ENCODE measurements around the gene URAD. TPM values are rescaled to one million over a fixed set of nuclear protein-coding genes. Genes with fewer than 3 reads are reported as not detected.

Gene URAD
- total RNA-seq, 1 donor: not detected

DNA sequence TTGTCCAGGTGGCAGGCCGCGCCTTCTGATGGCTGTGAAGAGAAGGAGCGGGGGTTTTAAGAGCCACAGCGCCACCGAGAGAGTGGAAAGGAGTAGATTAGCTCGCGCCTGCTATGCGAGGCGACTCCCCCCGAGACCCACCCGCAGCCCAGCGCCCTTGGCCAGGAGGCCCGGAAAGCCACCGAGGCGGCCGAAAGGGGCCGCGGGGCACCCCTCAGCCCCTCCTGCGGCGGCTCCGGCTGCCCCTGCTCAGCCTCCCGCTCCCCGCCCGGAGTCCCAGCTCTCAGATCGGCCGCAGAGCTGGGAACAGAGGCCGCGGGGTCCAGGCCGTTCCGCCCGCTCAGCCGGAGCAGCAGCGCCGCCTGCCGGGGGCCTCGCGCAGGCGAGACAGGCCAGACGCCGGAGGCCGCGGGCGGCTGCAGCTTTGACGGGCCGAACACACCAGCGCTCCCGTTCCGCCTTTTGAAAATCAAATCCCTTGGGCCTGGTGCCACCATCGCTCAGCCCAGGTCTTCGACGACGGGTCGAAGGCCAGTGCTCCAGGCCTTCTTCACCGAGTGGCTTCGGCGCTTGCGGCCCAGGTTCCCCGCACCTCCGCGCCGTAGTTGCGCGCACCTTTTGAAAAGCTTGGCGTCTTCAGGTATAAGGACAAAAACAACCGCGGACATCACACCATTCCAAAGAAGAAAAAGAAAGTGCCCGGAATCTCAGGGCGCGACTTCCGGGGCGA, 34.7 kb downstream of the URAD start:
- H3K9me3 ChIP-seq (ENCODE audit: low read depth, low read length): no peaks in the 10 kb centered on the region
- peak overlapping the region; percentile 78 for H3K4me2 ChIP-seq (ENCODE audit: insufficient read depth, low read length)
- peak overlapping the region; percentile 66 for H3K4me3 ChIP-seq (ENCODE audit: insufficient read depth, low read length)
- no peak overlapping the region for H3K27ac ChIP-seq (ENCODE audit: low read depth, low read length)
- DNase-seq (ENCODE audit: insufficient read length, low spot score, missing footprints): peak; percentile 98
- peaks cover 55% of the 10 kb centered on the region for H3K27me3 ChIP-seq (ENCODE audit: insufficient read depth, low read length)
- peak overlapping the region; percentile 70 for H2AFZ ChIP-seq (ENCODE audit: low read length)
- H3K4me1 ChIP-seq (ENCODE audit: insufficient read depth, low read length): no peaks in the 10 kb centered on the region
- no peaks in the 10 kb centered on the region for H3K36me3 ChIP-seq (ENCODE audit: insufficient read depth, low read length)
- H3K79me2 ChIP-seq (ENCODE audit: insufficient read depth, low read length): no peaks in the 10 kb centered on the region
- TF ChIP-seq, protein P1, sequence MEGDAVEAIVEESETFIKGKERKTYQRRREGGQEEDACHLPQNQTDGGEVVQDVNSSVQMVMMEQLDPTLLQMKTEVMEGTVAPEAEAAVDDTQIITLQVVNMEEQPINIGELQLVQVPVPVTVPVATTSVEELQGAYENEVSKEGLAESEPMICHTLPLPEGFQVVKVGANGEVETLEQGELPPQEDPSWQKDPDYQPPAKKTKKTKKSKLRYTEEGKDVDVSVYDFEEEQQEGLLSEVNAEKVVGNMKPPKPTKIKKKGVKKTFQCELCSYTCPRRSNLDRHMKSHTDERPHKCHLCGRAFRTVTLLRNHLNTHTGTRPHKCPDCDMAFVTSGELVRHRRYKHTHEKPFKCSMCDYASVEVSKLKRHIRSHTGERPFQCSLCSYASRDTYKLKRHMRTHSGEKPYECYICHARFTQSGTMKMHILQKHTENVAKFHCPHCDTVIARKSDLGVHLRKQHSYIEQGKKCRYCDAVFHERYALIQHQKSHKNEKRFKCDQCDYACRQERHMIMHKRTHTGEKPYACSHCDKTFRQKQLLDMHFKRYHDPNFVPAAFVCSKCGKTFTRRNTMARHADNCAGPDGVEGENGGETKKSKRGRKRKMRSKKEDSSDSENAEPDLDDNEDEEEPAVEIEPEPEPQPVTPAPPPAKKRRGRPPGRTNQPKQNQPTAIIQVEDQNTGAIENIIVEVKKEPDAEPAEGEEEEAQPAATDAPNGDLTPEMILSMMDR (IDR thresholded peaks at IDR 0.05; ENCODE audit: extremely low read depth, low read depth, low read length): peak; percentile 67
- no peaks in the 10 kb centered on the region for H4K20me1 ChIP-seq (ENCODE audit: insufficient read depth, low read length)

DNA sequence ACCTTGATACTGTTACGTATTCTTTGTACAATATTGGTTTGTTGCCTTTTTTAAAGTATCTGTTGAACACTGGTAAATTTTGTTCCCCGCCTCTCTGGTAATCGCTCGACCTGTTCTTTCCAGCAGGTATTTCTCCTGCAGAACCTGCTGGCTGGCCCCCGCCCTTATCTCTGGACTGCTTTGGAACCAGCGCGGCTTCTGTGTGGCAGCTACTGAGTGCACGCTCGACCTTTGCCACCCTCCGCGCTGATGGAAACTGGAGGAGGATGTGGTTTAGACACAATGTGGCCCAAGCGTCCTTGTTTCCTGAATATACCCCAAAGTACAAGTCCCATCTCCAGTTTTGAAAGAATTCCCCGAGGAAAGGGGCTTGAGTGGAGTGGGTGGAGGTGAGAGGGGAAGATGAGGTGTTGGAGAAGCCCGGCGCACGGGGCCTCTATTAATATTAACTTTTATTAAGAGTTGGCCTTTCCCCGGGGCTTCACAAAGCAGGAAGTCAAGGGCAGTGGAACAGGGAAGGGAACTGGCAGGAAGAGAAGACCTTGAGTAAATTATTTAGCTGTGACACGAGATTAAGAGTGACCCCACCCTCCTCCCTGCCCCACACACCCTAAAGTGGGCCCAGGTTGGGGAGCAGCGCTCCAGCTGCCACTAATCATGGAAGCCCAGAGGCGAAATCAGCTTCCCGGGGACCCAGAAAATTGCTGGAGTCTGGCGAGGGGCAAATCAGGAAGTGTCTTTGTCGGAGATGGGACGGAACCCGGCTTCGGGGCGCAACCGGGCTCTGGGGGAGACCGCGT, 35.4 kb downstream of the URAD start:
- Histone ChIP-seq H3K4me3 (ENCODE audit: insufficient read depth, low read length) (peak overlapping the region; percentile 66), H3K79me2 (ENCODE audit: insufficient read depth, low read length) (no peaks in the 10 kb centered on the region), H3K27ac (ENCODE audit: low read depth, low read length) (no peak overlapping the region), H3K27me3 (ENCODE audit: insufficient read depth, low read length) (peaks cover 53% of the 10 kb centered on the region), H4K20me1 (ENCODE audit: insufficient read depth, low read length) (no peaks in the 10 kb centered on the region), H3K9me3 (ENCODE audit: low read depth, low read length) (no peaks in the 10 kb centered on the region), H3K4me2 (ENCODE audit: insufficient read depth, low read length) (peak overlapping the region; percentile 78), H3K36me3 (ENCODE audit: insufficient read depth, low read length) (no peaks in the 10 kb centered on the region), H2AFZ (ENCODE audit: low read length) (peak overlapping the region; percentile 68), H3K4me1 (ENCODE audit: insufficient read depth, low read length) (no peaks in the 10 kb centered on the region)
- TF ChIP-seq, protein P1 (IDR thresholded peaks at IDR 0.05; ENCODE audit: extremely low read depth, low read depth, low read length): no peak
- peak; percentile 49 for DNase-seq (ENCODE audit: insufficient read length, low spot score, missing footprints)

DNA sequence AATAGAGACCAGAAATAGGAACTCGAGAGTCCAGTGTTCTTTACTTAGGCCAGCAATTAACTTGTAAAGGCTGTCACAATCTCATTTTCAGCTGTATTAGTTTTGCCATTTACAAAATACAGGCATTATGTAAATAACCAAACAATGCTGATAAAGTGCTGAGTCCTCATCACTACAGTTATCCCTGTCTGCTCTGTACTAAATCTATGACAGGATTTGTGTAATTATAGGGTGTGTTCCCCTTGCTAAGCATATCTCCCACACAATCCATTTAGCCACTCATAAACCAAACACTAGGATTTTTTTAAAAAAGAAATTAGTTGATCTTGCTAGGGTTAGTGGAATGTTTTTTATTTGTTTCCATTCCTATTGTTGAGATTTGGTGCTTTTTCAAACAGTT, 45.5 kb downstream of the URAD start:
- TF ChIP-seq, protein P1 (IDR thresholded peaks at IDR 0.05; ENCODE audit: extremely low read depth, low read depth, low read length): no peak
- Histone ChIP-seq H3K27me3 (ENCODE audit: insufficient read depth, low read length) (peaks cover 3% of the 10 kb centered on the region), H3K4me1 (ENCODE audit: insufficient read depth, low read length) (no peaks in the 10 kb centered on the region)

More for the DNA sequence above, 45.5 kb downstream of the URAD start:
- no peak overlapping the region for H3K4me3 ChIP-seq (ENCODE audit: insufficient read depth, low read length)
- H4K20me1 ChIP-seq (ENCODE audit: insufficient read depth, low read length): no peaks in the 10 kb centered on the region
- no peaks in the 10 kb centered on the region for H3K9me3 ChIP-seq (ENCODE audit: low read depth, low read length)
- H3K79me2 ChIP-seq (ENCODE audit: insufficient read depth, low read length): no peaks in the 10 kb centered on the region
- no peak overlapping the region for H3K4me2 ChIP-seq (ENCODE audit: insufficient read depth, low read length)
- H3K36me3 ChIP-seq (ENCODE audit: insufficient read depth, low read length): no peaks in the 10 kb centered on the region
- no peak overlapping the region for H2AFZ ChIP-seq (ENCODE audit: low read length)
- DNase-seq (ENCODE audit: insufficient read length, low spot score, missing footprints): no peak
- no peak overlapping the region for H3K27ac ChIP-seq (ENCODE audit: low read depth, low read length)
